Fibroblast of skin of right biceps (primary cell): ENCODE results near the gene KCTD5.
"Not testable (repeated sequence)": the region's sequence is repeated elsewhere in the genome, so short reads cannot be mapped to it uniquely, and the experiment has no call there.

Experiments used
- DNase-seq: peaks from one replicate; pipeline ENCODE4 v3.0.0-alpha.2; 2013

The KCTD5 gene

GRCh38 chr16:2710711-2711231, 28.4 kb downstream of the KCTD5 start:
- DNase-seq = no peak

- DNase-seq = no peak
These were observed 29.2 kb downstream of the KCTD5 start for GRCh38 chr16:2711370-2712062.

GRCh38 chr16:2712063-2712441, 29.7 kb downstream of the KCTD5 start:
- DNase-seq = no peak

GRCh38 chr16:2712546-2712945, 30.2 kb downstream of the KCTD5 start:
- DNase-seq = no peak

- no peak for DNase-seq
These were observed 31.2 kb downstream of the KCTD5 start for GRCh38 chr16:2713523-2713922.

- DNase-seq = no peak
These were observed 31.9 kb downstream of the KCTD5 start for GRCh38 chr16:2713985-2714774.

GRCh38 chr16:2715064-2715463, 32.7 kb downstream of the KCTD5 start:
- no peak for DNase-seq

- peak; percentile 46 for DNase-seq
These were observed 33.2 kb downstream of the KCTD5 start for GRCh38 chr16:2715519-2715918.

- no peak for DNase-seq
These were observed 33.9 kb downstream of the KCTD5 start for GRCh38 chr16:2715966-2716885.

- DNase-seq = no peak
These were observed 34.6 kb downstream of the KCTD5 start for GRCh38 chr16:2716948-2717347.

GRCh38 chr16:2717383-2718263, 35.3 kb downstream of the KCTD5 start:
- DNase-seq = no peak

GRCh38 chr16:2719328-2720063, 37.2 kb downstream of the KCTD5 start:
- no peak for DNase-seq

GRCh38 chr16:2720064-2720457, 37.7 kb downstream of the KCTD5 start, which contains the start of gene PRSS27:
PRSS27 (minus strand) TSS chr16:2720224; CDS start chr16:2720160, 64 bp downstream.
- DNase-seq = no peak

GRCh38 chr16:2720719-2721633, 38.7 kb downstream of the KCTD5 start:
- DNase-seq = peak; percentile 89

GRCh38 chr16:2721634-2722173, 39.4 kb downstream of the KCTD5 start:
- DNase-seq = not testable (repeated sequence)

GRCh38 chr16:2724088-2724676, 41.9 kb downstream of the KCTD5 start:
- no peak for DNase-seq

- no peak for DNase-seq
These were observed 42.6 kb downstream of the KCTD5 start for GRCh38 chr16:2724816-2725348.

GRCh38 chr16:2726923-2727322, 44.6 kb downstream of the KCTD5 start:
- no peak for DNase-seq

- DNase-seq = no peak
These were observed 45.7 kb downstream of the KCTD5 start for GRCh38 chr16:2728034-2728433.
